RPMI8226 (cell line): ENCODE data around the gene AUTS2.

Source experiments
- DNase-seq: peaks from one replicate; pipeline ENCODE4 v3.0.0-alpha.2; 2015

The AUTS2 gene

GRCh38 chr7:70552141-70552540 is 953.9 kb downstream of the AUTS2 start:
- DNase-seq: no peak

- DNase-seq: peak; percentile 51
Measured at GRCh38 chr7:70553364-70553763, 955.1 kb downstream of the AUTS2 start.

- no peak for DNase-seq
Measured at GRCh38 chr7:70554646-70555045, 956.4 kb downstream of the AUTS2 start.

GRCh38 chr7:70556761-70557160 is 958.5 kb downstream of the AUTS2 start:
- DNase-seq: no peak

- no peak for DNase-seq
Measured at GRCh38 chr7:70557338-70557737, 959.1 kb downstream of the AUTS2 start.

- DNase-seq: no peak
Measured at GRCh38 chr7:70559815-70560214, 961.5 kb downstream of the AUTS2 start.

- DNase-seq: no peak
Measured at GRCh38 chr7:70563960-70564359, 965.7 kb downstream of the AUTS2 start.

GRCh38 chr7:70565721-70566370 is 967.6 kb downstream of the AUTS2 start:
- no peak for DNase-seq

- no peak for DNase-seq
Measured at GRCh38 chr7:70566671-70567070, 968.4 kb downstream of the AUTS2 start.

- peak; percentile 41 for DNase-seq
Measured at GRCh38 chr7:70568674-70569334, 970.5 kb downstream of the AUTS2 start.

GRCh38 chr7:70569335-70569819 is 971.1 kb downstream of the AUTS2 start:
- no peak for DNase-seq

- no peak for DNase-seq
Measured at GRCh38 chr7:70570029-70570428, 971.8 kb downstream of the AUTS2 start.

GRCh38 chr7:70570961-70571360 is 972.7 kb downstream of the AUTS2 start:
- no peak for DNase-seq

GRCh38 chr7:70571403-70571934 is 973.2 kb downstream of the AUTS2 start:
- DNase-seq: no peak

GRCh38 chr7:70571961-70572360 is 973.7 kb downstream of the AUTS2 start:
- DNase-seq: no peak

GRCh38 chr7:70572571-70572970 is 974.3 kb downstream of the AUTS2 start:
- DNase-seq: no peak

- no peak for DNase-seq
Measured at GRCh38 chr7:70573071-70573661, 974.9 kb downstream of the AUTS2 start.

- DNase-seq: no peak
Measured at GRCh38 chr7:70573696-70574095, 975.4 kb downstream of the AUTS2 start.

GRCh38 chr7:70574314-70574834 is 976.1 kb downstream of the AUTS2 start:
- DNase-seq: no peak

- no peak for DNase-seq
Measured at GRCh38 chr7:70574970-70575799, 976.9 kb downstream of the AUTS2 start.

GRCh38 chr7:70577078-70577477 is 978.8 kb downstream of the AUTS2 start:
- no peak for DNase-seq

- DNase-seq: no peak
Measured at GRCh38 chr7:70578131-70578530, 979.9 kb downstream of the AUTS2 start.
